ENCODE results near the gene LRRC1.

DNA sequence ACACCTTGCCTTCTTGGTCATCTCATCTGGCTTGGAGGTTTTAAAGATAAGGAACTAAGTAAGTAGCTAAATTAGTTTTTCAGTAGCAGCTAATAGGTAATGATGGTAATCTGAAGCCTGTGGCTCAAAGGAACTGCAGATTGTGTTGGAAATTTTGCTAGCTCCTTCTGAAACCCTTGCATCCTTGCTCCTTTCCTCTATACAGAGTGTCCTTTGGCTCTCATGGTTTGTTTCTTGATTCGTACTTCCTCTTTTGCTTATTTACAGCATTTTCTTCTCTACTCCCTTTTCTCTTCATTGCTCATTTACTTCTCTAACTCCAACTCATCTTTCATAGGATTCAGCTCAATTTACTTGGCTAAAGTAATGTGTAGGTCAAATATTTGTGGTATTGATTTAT, 19.0 kb downstream of the LRRC1 start:
- TF ChIP-seq CTCF (IDR thresholded peaks at IDR 0.05 in 8 of 11, conservative IDR thresholded peaks at IDR 0.05 in 3 of 11) (no peak), POLR2A (IDR thresholded peaks at IDR 0.05) (no peak), POLR2AphosphoS5 (IDR thresholded peaks at IDR 0.05) (no peak)

Measured in spleen (tissue), 7 donors.